H1 (cell line): ENCODE measurements around the gene CCNL2. TPM values are rescaled to one million over a fixed set of nuclear protein-coding genes. Genes with fewer than 3 reads are reported as not detected.

Source experiments
- CTCF ChIA-PET: fragments of 300-600 bp; sonication (Branson Sonifier 250); formaldehyde crosslinking; loops from one replicate; lab custom pipeline; 2021; ENCODE audit not compliant: partially characterized antibody; lab: Charles Lee
- POLR2A ChIA-PET: fragments of 300-600 bp; sonication (Branson Sonifier 250); formaldehyde crosslinking; loops from one replicate; lab custom pipeline; 2021; ENCODE audit warnings: inconsistent platforms; ENCODE audit not compliant: partially characterized antibody; lab: Charles Lee
- DNase-seq, 2 experiments: peaks; one replicate each; pipeline versions ENCODE4 v3.0.0 to v3.0.0-alpha.2; 2010 to 2022; ENCODE audit warnings: low spot score in 2 of 2, low read depth in 1 of 2, mixed read lengths in 1 of 2
- FAIRE-seq: peaks from 2 replicates; lab custom pipeline; 2011; peaks lifted over from hg19 to GRCh38; lab: Jason Lieb, UNC
- H2AFZ ChIP-seq: 2 replicates; pipeline ENCODE4 v1.8.1; 2012; ENCODE audit warnings: low read length, inconsistent platforms
- H2AK5ac ChIP-seq: 2 replicates; pipeline ENCODE4 v1.6.1; 2013; ENCODE audit warnings: low read depth, low read length
- H2BK120ac ChIP-seq: replicated peaks from 2 replicates; pipeline ENCODE3; 2013; ENCODE audit warnings: low read depth, low read length, inconsistent platforms
- H2BK12ac ChIP-seq: 2 replicates; pipeline ENCODE4 v1.6.1; 2013; ENCODE audit warnings: low read depth, low read length
- H2BK15ac ChIP-seq: 2 replicates; pipeline ENCODE4 v1.6.1; 2013; ENCODE audit warnings: low read length
- H2BK20ac ChIP-seq: 2 replicates; pipeline ENCODE4 v1.6.1; 2013; ENCODE audit warnings: low read length
- H2BK5ac ChIP-seq: 2 replicates; pipeline ENCODE4 v1.6.1; 2013; ENCODE audit warnings: low read depth, low read length
- H3K14ac ChIP-seq: 2 replicates; pipeline ENCODE4 v1.6.1; 2013; ENCODE audit warnings: inconsistent platforms; ENCODE audit not compliant: insufficient read length
- H3K18ac ChIP-seq: 2 replicates; pipeline ENCODE4 v1.6.1; 2013; ENCODE audit warnings: low read length; ENCODE audit errors: extremely low read depth
- H3K23ac ChIP-seq: 2 replicates; pipeline ENCODE4 v1.6.1; 2013; ENCODE audit warnings: inconsistent platforms; ENCODE audit not compliant: insufficient read length
- H3K23me2 ChIP-seq: 2 replicates; pipeline ENCODE4 v1.6.1; 2013; ENCODE audit warnings: low read depth, low read length
- H3K27ac ChIP-seq: 2 replicates; pipeline ENCODE4 v1.6.1; 2011; ENCODE audit warnings: low read depth, low read length, inconsistent platforms
- H3K27me3 ChIP-seq, 4 experiments: replicated peaks in 1 of 4; 1 replicate in 1 of 4; 2 replicates in 3 of 4; pipeline versions ENCODE4 v1.6.1 to v1.8.1; 2011 to 2013; ENCODE audit warnings: low read length in 3 of 4, mild to moderate bottlenecking in 3 of 4, inconsistent platforms in 2 of 4, mixed read lengths in 2 of 4, moderate library complexity in 1 of 4; ENCODE audit not compliant: control insufficient read depth in 3 of 4, insufficient read depth in 3 of 4; ENCODE audit errors: extremely low read depth in 1 of 4
- H3K36me3 ChIP-seq, 4 experiments: 2 replicates each; pipeline versions ENCODE4 v1.6.1 to v1.8.1; 2011 to 2013; ENCODE audit warnings: mild to moderate bottlenecking in 4 of 4, low read length in 3 of 4, moderate library complexity in 2 of 4, control low read depth in 1 of 4, inconsistent platforms in 1 of 4; ENCODE audit not compliant: insufficient read depth in 4 of 4, control insufficient read depth in 2 of 4
- H3K4ac ChIP-seq: replicated peaks from 2 replicates; pipeline ENCODE3; 2013; ENCODE audit warnings: low read length, low read depth, mixed read lengths, inconsistent platforms; ENCODE audit not compliant: insufficient read length
- H3K4me1 ChIP-seq, 4 experiments: replicated peaks in 1 of 4; 1 replicate in 1 of 4; 2 replicates in 3 of 4; pipeline versions ENCODE4 v1.6.1 to v1.8.1; 2011 to 2013; ENCODE audit warnings: low read length in 3 of 4, inconsistent platforms in 2 of 4, mixed read lengths in 1 of 4; ENCODE audit not compliant: insufficient read depth in 4 of 4, control insufficient read depth in 3 of 4
- H3K4me2 ChIP-seq, 2 experiments: 2 replicates each; pipeline versions ENCODE4 v1.6.1 to v1.8.1; 2011 to 2013; ENCODE audit warnings: low read depth in 2 of 2, low read length in 2 of 2, control low read depth in 1 of 2, inconsistent platforms in 1 of 2, mild to moderate bottlenecking in 1 of 2; ENCODE audit not compliant: insufficient read depth in 1 of 2
- H3K4me3 ChIP-seq, 4 experiments: fragments of 200-600, 300-600 bp in 1 of 4; sonication (generic), shearing (Covaris generic), sonication (Bioruptor Twin) in 1 of 4; 2 replicates each; pipeline versions ENCODE4 v1.5.1 to v1.8.1; 2011 to 2016; ENCODE audit warnings: low read length in 4 of 4, low read depth in 3 of 4, control low read depth in 2 of 4, inconsistent platforms in 2 of 4, mild to moderate bottlenecking in 2 of 4, mixed read lengths in 1 of 4, moderate library complexity in 1 of 4; ENCODE audit not compliant: insufficient read depth in 2 of 4; ENCODE audit errors: extremely low read depth in 1 of 4
- H3K56ac ChIP-seq: replicated peaks from 2 replicates; pipeline ENCODE3; 2013; ENCODE audit warnings: low read depth, mild to moderate bottlenecking, mixed read lengths, low read length, inconsistent platforms; ENCODE audit not compliant: insufficient read length
- H3K79me1 ChIP-seq: 2 replicates; pipeline ENCODE4 v1.6.1; 2013; ENCODE audit warnings: low read depth, low read length, control low read depth
- H3K79me2 ChIP-seq, 2 experiments: 2 replicates each; pipeline versions ENCODE4 v1.6.1 to v1.8.1; 2012 to 2013; ENCODE audit warnings: low read length in 2 of 2, mild to moderate bottlenecking in 2 of 2, inconsistent platforms in 1 of 2; ENCODE audit not compliant: insufficient read depth in 2 of 2, control insufficient read depth in 1 of 2
- H3K9ac ChIP-seq, 4 experiments: replicated peaks in 1 of 4; 1 replicate in 1 of 4; 2 replicates in 3 of 4; pipeline versions ENCODE4 v1.6.1 to v1.8.1; 2011 to 2013; ENCODE audit warnings: low read depth in 3 of 4, low read length in 3 of 4, control low read depth in 2 of 4, mild to moderate bottlenecking in 2 of 4, moderate library complexity in 2 of 4, inconsistent platforms in 1 of 4; ENCODE audit errors: extremely low read depth in 1 of 4
- H3K9me3 ChIP-seq, 2 experiments: 2 replicates each; pipeline versions ENCODE4 v1.6.1 to v1.8.1; 2012 to 2013; ENCODE audit warnings: mild to moderate bottlenecking in 2 of 2, moderate library complexity in 2 of 2, control low read depth in 1 of 2, inconsistent platforms in 1 of 2, low read depth in 1 of 2, low read length in 1 of 2, mixed read lengths in 1 of 2; ENCODE audit not compliant: insufficient read depth in 2 of 2
- H4K20me1 ChIP-seq, 2 experiments: replicated peaks in 1 of 2; 2 replicates each; pipeline versions ENCODE3 to v1.8.1; 2011 to 2013; ENCODE audit warnings: inconsistent platforms in 2 of 2, low read length in 2 of 2, mild to moderate bottlenecking in 1 of 2; ENCODE audit not compliant: insufficient read depth in 2 of 2, control insufficient read depth in 1 of 2
- H4K5ac ChIP-seq: 2 replicates; pipeline ENCODE4 v1.6.1; 2013; ENCODE audit warnings: low read length, low read depth, mixed read lengths, inconsistent platforms; ENCODE audit not compliant: insufficient read length
- H4K8ac ChIP-seq: 2 replicates; pipeline ENCODE4 v1.8.0; 2013; ENCODE audit warnings: mild to moderate bottlenecking, moderate library complexity, low read length, inconsistent platforms; ENCODE audit not compliant: insufficient read depth; ENCODE audit errors: extremely low read depth
- H4K91ac ChIP-seq: replicated peaks from 2 replicates; pipeline ENCODE3; 2013; ENCODE audit warnings: low read length, mixed read lengths, inconsistent platforms; ENCODE audit not compliant: insufficient read length
- CBX8 ChIP-seq: fragments of 300-800, 300-1000 bp; sonication (generic); IDR thresholded peaks from 2 replicates; pipeline ENCODE4 v1.7.1; 2016; ENCODE audit warnings: low read depth, low read length, borderline replicate concordance
- CHD1 ChIP-seq: IDR thresholded peaks from 2 replicates; pipeline ENCODE4 v1.6.1; 2012; ENCODE audit warnings: low read depth, low read length, improper control_type of control experiment
- GABPA ChIP-seq: IDR thresholded peaks from 2 replicates; pipeline ENCODE4 v1.6.1; 2011; ENCODE audit warnings: mild to moderate bottlenecking, low read length, moderate library complexity, borderline replicate concordance; ENCODE audit not compliant: insufficient read depth
- PHF8 ChIP-seq: fragments of 200-600 bp; sonication (generic); conservative IDR thresholded peaks from 2 replicates; pipeline ENCODE4 v1.7.1; 2012; ENCODE audit warnings: low read depth, mild to moderate bottlenecking, inconsistent platforms, low read length, moderate library complexity
- POLR2AphosphoS5 ChIP-seq: IDR thresholded peaks from 2 replicates; pipeline ENCODE4 v1.6.1; 2011; ENCODE audit warnings: low read depth, low read length
- RAD21 ChIP-seq, 2 experiments: IDR thresholded peaks in 1 of 2; conservative IDR thresholded peaks in 1 of 2; 2 replicates each; pipeline ENCODE4 v1.6.1; 2011; ENCODE audit warnings: low read depth in 2 of 2, low read length in 2 of 2, improper control_type of control experiment in 1 of 2, inconsistent platforms in 1 of 2, mild to moderate bottlenecking in 1 of 2, moderate library complexity in 1 of 2
- RNF2 ChIP-seq: fragments of 200-900, 300-1000 bp; sonication (generic); IDR thresholded peaks from 2 replicates; pipeline ENCODE4 v1.7.1; 2016; ENCODE audit warnings: borderline replicate concordance, low read depth, mild to moderate bottlenecking, antibody characterized with exemption, low read length; ENCODE audit not compliant: poor library complexity, severe bottlenecking; ENCODE audit errors: missing control alignments
- TBP ChIP-seq: IDR thresholded peaks from 2 replicates; pipeline ENCODE4 v1.6.1; 2011; ENCODE audit warnings: low read depth, low read length, improper control_type of control experiment
- TCF12 ChIP-seq: IDR thresholded peaks from 2 replicates; pipeline ENCODE4 v1.6.1; 2011; ENCODE audit warnings: low read depth, mild to moderate bottlenecking, low read length
- WGBS, 2 experiments: shearing (Covaris generic) in 1 of 2; methylation state at CpG; one replicate each; pipeline versions ENCODE4 v1.1.6 to v1.1.7; 2013 to 2015; ENCODE audit warnings: low lambda C conversion rate in 2 of 2, mixed read lengths in 2 of 2, inconsistent platforms in 1 of 2, low coverage in 1 of 2, missing lambda C conversion rate in 1 of 2; ENCODE audit not compliant: insufficient replicate concordance in 2 of 2, insufficient coverage in 1 of 2, insufficient read length in 1 of 2; ENCODE audit errors: extremely low coverage in 1 of 2, missing lambda C conversion rate in 1 of 2; 5-methylcytosine and 5-hydroxymethylcytosine counted together
- polyA plus RNA-seq, 7 experiments: library from polyadenylated mRNA; depleted of rRNA in 3 of 7; stranded (reverse) in 5 of 7; unstranded in 2 of 7; fragments of >200 nt in 5 of 7; fragments of 200-250 nt in 2 of 7; gene quantifications; 1 replicate in 5 of 7; 2 replicates in 1 of 7; 4 replicates in 1 of 7; pipeline versions ENCODE4 v1.2.1 to v1.2.3, GENCODE V29; 2011 to 2013; ENCODE audit warnings: missing spikeins in 2 of 7, mixed read lengths in 2 of 7
- total RNA-seq: library from RNA; stranded (reverse); fragmentation: NEBNext Ultra II Directional; extraction: Animal tissue kit (Norgen Biotek cat#: 25700); gene quantifications from 2 replicates; pipeline ENCODE4 v1.2.1, GENCODE V29; 2021

The CCNL2 gene
- total and polyA plus RNA-seq, 2 of the 8 experiments (the other 6 are each of a cell fraction or from before 2014, with no cell fraction given): 79.8 to 120 TPM

DNA sequence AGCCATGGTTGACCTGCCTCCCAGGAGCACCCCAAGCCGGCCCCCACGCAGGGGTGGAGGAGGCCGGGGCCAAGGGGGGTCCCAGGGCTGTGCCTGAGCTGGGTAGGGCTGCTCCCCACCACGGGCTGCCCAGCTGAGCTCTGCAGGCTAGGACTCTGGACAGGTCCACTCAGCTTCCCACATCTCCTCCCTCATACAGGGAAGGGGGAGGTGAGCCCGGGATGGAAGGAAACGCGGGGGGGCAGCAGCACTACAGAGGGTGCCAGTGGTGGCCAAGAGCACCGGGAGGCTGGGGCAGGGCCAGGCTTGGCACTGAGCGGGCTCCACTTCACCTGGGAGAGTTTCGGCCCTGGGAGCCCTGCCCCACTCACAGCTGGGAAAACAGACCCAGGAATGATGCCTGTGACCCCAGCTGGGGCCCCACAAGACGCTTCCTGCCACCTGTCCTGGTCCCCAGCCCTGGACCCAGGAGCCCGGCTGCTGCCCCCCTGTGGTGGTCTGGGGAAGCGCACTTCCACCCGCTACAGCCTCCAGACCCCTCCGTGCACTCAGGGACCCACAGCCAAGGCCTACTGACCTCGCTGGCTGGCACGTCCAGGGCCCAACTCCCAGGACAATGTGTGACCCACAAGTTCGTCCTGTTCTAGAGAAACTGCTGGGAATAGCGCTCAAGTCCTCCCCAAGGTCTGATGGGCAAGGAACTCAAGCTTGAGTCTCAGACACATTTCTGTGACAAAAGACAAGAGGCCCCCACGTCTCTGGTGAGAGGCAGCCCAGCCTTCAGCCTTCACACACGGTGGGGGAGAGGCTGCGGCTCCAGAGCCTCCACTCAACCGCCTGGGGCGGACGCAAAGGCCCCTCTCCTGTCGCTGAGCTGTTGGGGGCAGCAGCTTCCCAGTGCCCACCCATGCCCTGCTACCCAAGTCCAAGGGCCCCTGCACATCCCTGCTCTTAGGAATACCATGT is 27.1 kb downstream of the CCNL2 start:
- Histone ChIP-seq H3K4me2 (0 out of 4 replicates have a peak overlapping the region, but pooled peaks of 1 of the 2 experiments have one; percentile 15), H2AFZ (no peak overlapping the region), H4K8ac (peak overlapping the region; percentile 57), H3K23me2 (peaks cover 12% of the 10 kb centered on the region; the same call in 1 of the 2 replicates), H3K4ac (peak overlapping the region; percentile 39), H3K9ac (no peak overlapping the region), H2BK15ac (no peak overlapping the region), H2BK20ac (no peak overlapping the region), H2BK120ac (no peak overlapping the region), H3K4me3 (no peak overlapping the region), H3K23ac (no peak overlapping the region), H2BK12ac (no peak overlapping the region), H3K14ac (no peak overlapping the region), H3K79me2 (peaks cover 5 to 17% of the 10 kb centered on the region in 2 experiments; a peak in 3 of 4 replicates), H3K27ac (no peak overlapping the region), H4K20me1 (peaks cover 0 to 12% of the 10 kb centered on the region in 2 experiments), H3K18ac (no peak overlapping the region), H4K5ac (no peak overlapping the region), H3K4me1 (peaks cover 0 to 12% (median 9%) of the 10 kb centered on the region in 4 experiments; a peak in 5 of 7 replicates), H3K79me1 (peaks cover 3% of the 10 kb centered on the region; the same call in 1 of the 2 replicates), H3K36me3 (peaks cover 0 to 4% (median 0%) of the 10 kb centered on the region in 4 experiments; a peak in 1 of 8 replicates), H4K91ac (peak overlapping the region; percentile 91), H3K27me3 (no peaks in the 10 kb centered on the region), H3K9me3 (peaks cover 4 to 6% of the 10 kb centered on the region in 2 experiments; a peak in 3 of 4 replicates), H2BK5ac (no peak overlapping the region; the same call in 1 of the 2 replicates), H2AK5ac (no peak overlapping the region), H3K56ac (no peak overlapping the region)
- DNase-seq: peak in 1 of 2 experiments; percentile 99
- POLR2A ChIA-PET: interaction anchor here (0.6 to 33.4 kb wide), 11 partner anchors 9 to 948 kb away, joined by 3 to 719 read pairs (median 6); partner anchors contain the start of genes CCNL2, MRPL20 and MXRA8
- 60% methylated on average over 21 of the region's 26 CpGs; no CpG with 5 or more reads in 1 of the 2 experiments for WGBS, 2 experiments
- no peak for FAIRE-seq
- CTCF ChIA-PET: interaction anchor here (0.6 to 4.5 kb wide), 33 partner anchors 8 to 250 kb away, joined by 3 to 40 read pairs (median 4); partner anchors contain the start of genes CCNL2, DVL1 and MXRA8
- TF ChIP-seq RAD21 (IDR thresholded peaks at IDR 0.05 in 1 of 2, conservative IDR thresholded peaks at IDR 0.05 in 1 of 2; ENCODE audit: low read depth in 2 of 2, low read length in 2 of 2) (peak; percentile 65 to 75), CHD1 (no peak), TCF12 (peak; percentile 80; the same call in 1 of the 2 replicates), RNF2 (no peak), GABPA (peak; percentile 80; the same call in 1 of the 2 replicates), CBX8 (no peak), PHF8 (no peak), TBP (no peak), POLR2AphosphoS5 (peak; percentile 13; the same call in 1 of the 2 replicates)
